ENCODE measurements around the gene LPP. TPM values are rescaled to one million over a fixed set of nuclear protein-coding genes. Genes with fewer than 3 reads are reported as not detected.
A peak's percentile ranks its signal among the peaks of the same experiment; 100 is the strongest.

The LPP gene
- total and polyA plus RNA-seq, 2 of the 13 experiments (the other 11 are each of a cell fraction or from before 2014, with no cell fraction given): 19.2 to 29.9 TPM

DNA sequence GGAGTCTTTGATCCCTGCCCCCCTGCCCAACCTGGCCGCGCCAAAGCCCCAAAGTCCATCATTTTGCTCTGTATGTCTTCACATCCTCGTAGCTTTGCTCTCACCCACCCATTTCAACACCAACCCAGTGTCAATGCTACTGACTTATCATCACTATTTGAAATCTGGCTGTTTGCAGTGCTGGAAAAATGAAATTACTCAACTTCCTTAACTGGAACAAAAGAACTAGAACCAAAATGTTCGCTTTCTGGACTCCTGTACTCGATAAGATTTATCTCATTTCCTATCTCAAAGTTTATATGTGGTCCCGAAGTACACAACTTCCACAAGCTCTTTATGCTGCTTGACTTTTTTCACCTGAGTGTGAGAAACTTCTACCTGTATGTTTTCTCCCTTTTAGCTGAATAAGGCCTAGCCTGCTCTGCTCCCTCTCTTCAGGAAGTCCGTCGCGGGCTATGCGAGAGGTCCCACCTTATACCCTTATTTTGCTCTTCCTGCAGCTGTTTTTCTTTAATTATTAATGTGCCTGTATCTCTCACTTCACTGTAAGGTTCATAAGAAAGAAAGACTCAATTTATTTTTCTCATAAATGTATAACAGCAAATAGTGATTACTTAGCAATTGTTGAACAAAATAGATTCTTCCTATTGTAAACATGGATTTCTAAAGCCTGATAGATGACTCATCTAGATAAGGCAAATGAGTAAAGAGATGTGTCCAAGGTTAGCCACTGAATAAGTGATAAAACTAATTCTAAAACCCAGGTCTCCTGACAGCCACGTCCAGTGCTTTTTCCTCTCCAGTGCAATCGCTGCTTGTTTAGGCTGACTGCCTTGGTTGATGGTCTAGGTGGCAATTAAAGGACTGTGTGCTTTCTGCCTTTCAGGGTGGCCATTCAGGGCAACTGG, 553.7 kb downstream of the LPP start (continued):
- TF ChIP-seq, protein P1, sequence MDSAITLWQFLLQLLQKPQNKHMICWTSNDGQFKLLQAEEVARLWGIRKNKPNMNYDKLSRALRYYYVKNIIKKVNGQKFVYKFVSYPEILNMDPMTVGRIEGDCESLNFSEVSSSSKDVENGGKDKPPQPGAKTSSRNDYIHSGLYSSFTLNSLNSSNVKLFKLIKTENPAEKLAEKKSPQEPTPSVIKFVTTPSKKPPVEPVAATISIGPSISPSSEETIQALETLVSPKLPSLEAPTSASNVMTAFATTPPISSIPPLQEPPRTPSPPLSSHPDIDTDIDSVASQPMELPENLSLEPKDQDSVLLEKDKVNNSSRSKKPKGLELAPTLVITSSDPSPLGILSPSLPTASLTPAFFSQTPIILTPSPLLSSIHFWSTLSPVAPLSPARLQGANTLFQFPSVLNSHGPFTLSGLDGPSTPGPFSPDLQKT (CRISPR knock-in tag; IDR thresholded peaks at IDR 0.05; ENCODE audit: borderline replicate concordance): no peak
- TF ChIP-seq MEF2D (CRISPR knock-in tag; IDR thresholded peaks at IDR 0.05) (no peak), JUNB (CRISPR knock-in tag; IDR thresholded peaks at IDR 0.05; ENCODE audit: borderline replicate concordance) (no peak), ZBTB37 (CRISPR knock-in tag; IDR thresholded peaks at IDR 0.05) (no peak), ZNF136 (CRISPR knock-in tag; IDR thresholded peaks at IDR 0.05; ENCODE audit: low read depth) (no peak), FOXA1 (IDR thresholded peaks at IDR 0.05) (no peak), FOXA1 (CRISPR knock-in tag; IDR thresholded peaks at IDR 0.05) (peak; percentile 8; the same call in 1 of the 2 replicates), ZNF513 (CRISPR knock-in tag; conservative IDR thresholded peaks at IDR 0.05) (no peak), SPEN (CRISPR knock-in tag; IDR thresholded peaks at IDR 0.05; ENCODE audit: low read depth) (no peak), FOXA3 (CRISPR knock-in tag; IDR thresholded peaks at IDR 0.05) (peak; percentile 72), FOXP1 (IDR thresholded peaks at IDR 0.05) (no peak), FOXP1 (CRISPR knock-in tag; IDR thresholded peaks at IDR 0.05) (no peak), MYPOP (CRISPR knock-in tag; IDR thresholded peaks at IDR 0.05) (no peak), THAP11 (CRISPR knock-in tag; IDR thresholded peaks at IDR 0.05) (no peak), TRIM24 (CRISPR knock-in tag; IDR thresholded peaks at IDR 0.05) (no peak), NFRKB (IDR thresholded peaks at IDR 0.05) (no peak), RARA (CRISPR knock-in tag; IDR thresholded peaks at IDR 0.05) (no peak)
- TF ChIP-seq, protein P2, sequence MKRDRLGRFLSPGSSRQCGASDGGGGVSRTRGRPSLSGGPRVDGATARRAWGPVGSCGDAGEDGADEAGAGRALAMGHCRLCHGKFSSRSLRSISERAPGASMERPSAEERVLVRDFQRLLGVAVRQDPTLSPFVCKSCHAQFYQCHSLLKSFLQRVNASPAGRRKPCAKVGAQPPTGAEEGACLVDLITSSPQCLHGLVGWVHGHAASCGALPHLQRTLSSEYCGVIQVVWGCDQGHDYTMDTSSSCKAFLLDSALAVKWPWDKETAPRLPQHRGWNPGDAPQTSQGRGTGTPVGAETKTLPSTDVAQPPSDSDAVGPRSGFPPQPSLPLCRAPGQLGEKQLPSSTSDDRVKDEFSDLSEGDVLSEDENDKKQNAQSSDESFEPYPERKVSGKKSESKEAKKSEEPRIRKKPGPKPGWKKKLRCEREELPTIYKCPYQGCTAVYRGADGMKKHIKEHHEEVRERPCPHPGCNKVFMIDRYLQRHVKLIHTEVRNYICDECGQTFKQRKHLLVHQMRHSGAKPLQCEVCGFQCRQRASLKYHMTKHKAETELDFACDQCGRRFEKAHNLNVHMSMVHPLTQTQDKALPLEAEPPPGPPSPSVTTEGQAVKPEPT (CRISPR knock-in tag; IDR thresholded peaks at IDR 0.05; ENCODE audit: low read depth): no peak
- TF ChIP-seq, protein P3, sequence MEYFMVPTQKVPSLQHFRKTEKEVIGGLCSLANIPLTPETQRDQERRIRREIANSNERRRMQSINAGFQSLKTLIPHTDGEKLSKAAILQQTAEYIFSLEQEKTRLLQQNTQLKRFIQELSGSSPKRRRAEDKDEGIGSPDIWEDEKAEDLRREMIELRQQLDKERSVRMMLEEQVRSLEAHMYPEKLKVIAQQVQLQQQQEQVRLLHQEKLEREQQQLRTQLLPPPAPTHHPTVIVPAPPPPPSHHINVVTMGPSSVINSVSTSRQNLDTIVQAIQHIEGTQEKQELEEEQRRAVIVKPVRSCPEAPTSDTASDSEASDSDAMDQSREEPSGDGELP (IDR thresholded peaks at IDR 0.05; ENCODE audit: borderline replicate concordance, low read depth): no peak
